Measurements from ENCODE around the gene IGSF21.

Gene IGSF21

DNA sequence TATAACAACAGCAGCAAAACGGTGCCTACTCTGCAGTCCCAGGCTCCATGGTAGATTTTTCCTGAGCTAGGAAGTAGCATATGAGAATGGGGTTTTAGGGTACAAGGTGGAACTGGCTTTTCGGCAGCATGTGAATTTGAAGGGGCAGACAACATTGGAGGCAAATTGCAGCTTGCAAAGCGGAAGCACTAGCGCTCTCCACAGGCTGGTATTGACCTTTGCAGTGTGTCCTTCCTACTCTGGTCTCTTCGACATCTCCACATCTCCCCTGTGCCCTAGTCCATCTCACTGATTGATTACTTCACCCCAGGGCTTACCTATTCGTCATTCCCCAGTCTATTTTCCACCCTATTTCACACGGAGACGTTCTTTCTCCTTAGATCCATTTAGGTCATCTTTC, 13.0 kb downstream of the IGSF21 start:
- DNase-seq: no peak

GRCh38 chr1:18121072-18121820, 13.6 kb downstream of the IGSF21 start:
- DNase-seq: no peak

DNA sequence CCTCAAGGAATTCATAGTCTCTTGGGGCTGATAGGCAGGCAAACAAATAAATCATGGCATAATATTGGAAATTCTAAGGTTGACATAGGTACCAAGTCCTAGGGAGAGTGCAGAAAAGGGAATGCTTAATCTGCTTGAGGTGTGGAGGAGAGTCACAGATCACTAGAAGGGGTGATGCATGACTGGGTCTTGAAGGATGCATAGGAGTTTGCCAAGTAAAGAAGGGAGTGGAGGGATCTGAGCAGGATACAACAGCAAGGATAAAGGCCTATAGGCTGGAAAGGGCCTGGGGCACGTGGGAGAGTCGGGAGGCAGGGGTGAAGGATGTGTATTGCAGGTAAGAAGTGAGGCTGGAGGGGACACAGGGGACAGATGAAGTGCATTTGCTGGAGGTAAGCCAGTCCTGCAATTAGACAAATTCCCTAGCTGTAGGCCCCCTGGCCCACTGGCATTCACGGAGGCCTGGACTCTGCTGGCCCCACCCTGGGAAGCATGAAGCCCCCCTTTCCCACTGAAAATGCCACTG, 15.9 kb downstream of the IGSF21 start:
- no peak for DNase-seq

DNA sequence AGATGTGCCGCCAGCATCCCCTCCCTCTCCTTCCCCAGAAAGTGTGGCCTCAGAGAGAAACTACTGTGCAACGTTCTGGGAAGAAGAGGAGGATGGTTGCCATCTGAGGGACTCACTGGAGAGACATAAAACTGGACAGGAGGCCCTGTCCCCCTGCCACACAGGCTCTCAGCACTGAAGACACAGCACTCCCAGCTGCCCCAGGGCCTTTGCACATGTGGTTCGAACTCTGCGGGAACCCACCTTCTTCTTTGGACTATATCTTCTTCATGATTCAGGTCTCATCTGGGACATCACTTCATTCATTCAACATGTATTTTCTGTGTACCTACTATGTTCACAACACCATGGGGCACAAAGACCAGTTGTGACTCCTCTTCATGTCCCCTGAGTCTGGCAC, 17.4 kb downstream of the IGSF21 start:
- no peak for DNase-seq

GRCh38 chr1:18126616-18127015, 19.0 kb downstream of the IGSF21 start:
- DNase-seq: no peak

DNA sequence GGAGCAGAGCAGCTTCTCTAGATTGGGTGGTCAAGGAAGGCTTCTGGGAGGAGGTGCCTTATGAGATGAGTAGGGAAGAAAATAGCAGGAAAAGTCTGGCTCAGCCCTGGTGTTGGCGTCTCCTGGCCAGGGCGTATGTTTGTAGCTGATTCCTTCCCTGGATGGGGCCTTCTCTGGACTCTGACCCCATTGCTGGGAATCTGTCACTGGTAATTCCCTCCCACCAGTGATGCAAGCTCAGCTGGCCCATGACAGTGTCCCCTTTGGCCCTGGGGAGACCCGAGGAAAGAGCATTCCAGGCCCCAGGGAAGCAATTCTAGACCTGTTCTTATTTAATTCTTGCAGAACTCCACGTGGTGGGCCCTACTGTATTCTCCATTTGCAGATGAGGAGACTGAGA, 20.7 kb downstream of the IGSF21 start:
- DNase-seq: no peak

DNA sequence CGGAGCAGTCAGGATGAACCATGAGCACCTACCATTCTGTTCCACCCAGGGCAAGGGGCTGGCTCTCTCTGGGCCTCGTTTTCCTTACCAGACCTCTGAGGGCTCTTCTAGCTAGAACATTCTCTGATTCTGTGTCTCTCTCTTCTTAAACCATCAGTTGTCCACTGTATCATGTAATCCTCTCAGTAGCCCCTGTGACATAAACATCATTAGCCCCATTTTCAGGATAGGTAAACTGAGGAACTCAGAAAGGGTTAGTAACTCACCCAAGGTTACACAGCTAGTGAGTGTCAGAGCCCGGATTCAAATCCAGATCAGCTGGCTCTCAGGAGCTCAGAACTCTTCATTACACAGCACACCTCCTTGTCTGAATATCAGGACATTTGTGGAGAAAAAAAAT, 22.8 kb downstream of the IGSF21 start:
- no peak for DNase-seq

DNA sequence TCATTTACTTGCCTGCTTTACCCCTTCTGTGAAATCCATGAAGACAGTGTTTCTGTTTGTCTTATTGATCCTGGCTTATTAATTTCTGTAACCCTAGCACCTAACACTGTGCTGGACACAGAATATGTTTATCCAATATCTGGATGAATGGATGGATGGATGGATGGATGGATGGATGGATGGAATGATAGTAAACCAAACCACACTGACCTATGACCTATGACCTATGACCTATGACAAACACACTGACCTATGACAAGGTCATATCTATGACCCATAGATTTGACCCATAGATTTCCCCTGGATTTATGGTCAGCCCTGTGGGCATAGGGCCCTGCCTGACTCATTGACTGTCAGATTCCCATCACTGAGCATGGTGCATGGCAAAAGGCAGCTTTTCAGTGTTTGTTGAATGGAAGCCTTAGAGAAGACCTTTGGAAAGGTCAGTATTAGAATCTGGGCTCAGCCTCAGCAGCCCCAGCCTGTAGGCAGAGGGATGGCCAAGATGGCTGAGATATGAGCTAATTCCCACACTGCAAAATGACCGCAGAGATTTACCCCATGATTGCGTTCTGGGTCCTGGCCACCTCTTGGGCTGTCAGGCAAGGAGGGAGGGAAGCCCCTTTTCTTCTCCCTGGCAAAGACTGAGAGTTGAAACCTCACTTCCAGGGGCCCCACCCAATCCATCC, 24.6 kb downstream of the IGSF21 start:
- DNase-seq: no peak

DNA sequence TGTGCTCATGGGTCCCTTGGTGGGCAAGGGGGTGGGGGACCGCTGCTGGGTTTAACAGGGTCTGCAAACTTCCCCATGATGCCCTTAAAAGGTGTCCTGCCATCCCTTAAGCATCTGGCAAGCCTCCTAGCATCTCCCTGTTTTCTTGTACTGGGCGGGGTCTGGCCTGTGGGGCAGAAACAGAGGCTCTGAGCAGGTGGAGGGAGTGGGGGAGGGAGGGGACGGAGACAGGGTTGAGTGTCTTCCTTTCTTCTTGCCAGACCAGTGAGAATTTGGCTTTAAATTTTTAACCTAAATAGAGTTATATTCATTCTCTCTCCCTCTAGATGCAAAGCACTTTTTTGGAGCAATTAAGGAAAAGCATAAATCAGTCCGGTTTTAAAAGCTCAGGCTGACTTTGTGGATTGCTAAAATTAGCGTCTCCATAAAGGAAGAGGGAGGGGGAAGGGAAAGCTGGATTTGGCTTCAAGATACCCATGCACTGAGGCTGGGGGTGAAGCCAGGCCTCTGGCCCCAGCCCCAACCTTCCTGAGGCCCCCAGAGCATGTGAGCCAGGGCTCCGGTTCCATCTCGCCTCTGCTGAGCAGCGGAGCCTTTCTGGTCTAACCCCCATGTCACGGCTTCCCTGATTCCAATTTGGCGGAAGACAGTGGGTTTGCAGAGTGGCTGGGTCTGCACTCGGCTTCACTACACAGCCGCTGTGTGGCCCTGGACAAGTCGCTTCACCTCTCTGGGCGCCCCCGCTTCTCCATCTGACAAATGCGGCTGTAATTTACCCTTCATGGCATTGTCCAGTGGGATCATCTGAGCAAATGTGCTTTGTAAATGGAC, 25.3 kb downstream of the IGSF21 start:
- DNase-seq: no peak

GRCh38 chr1:18134324-18135046, 26.9 kb downstream of the IGSF21 start:
- no peak for DNase-seq

DNA sequence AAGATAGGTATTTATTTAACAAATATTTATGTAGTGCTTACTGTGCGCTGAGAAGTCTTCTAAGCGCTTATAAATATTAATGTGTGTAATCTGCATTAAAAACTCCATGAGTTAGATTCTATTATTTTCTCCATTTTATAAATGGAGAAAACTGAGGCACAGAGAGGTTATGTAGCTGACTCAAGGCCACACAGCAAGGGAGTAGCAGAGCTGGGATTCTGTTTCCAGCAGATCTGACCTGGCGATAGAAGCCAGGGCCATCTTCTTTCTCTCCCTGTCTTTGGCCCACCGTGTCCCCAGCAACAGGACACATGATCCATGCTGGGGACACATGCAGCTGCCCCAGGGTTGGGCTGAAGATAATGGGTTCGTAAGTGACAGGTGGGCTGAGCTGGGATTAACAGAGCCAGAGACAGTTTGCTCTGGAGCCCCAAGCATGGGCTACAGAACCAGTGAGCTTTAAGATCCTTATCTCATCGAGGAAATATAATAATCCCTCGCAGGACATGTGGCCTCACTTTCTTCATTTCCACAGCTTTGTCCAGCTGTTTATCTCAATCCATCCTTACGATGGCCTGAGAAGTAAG, 30.3 kb downstream of the IGSF21 start:
- DNase-seq: no peak

GRCh38 chr1:18139198-18139981, 31.8 kb downstream of the IGSF21 start:
- DNase-seq: no peak

DNA sequence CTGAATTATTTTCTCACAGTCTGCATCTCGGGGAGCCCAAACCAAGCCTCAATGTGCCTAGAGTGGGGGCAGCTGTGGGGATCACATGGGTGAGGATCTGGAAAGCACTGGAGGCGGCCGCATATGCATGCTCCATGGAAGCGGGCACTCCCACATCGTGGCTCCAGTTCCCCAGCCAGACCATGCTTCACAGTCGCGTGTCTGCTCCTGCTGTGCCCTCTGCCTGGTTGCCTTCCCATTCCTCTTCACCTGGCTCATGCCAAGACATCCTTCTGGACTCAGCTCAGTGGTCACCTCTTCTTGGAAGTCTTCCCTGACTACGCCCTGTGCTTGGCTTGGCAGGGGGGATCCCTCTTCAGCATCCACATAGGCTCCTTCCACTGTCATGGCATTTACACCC, 32.8 kb downstream of the IGSF21 start:
- DNase-seq: no peak

GRCh38 chr1:18141661-18142060, 34.1 kb downstream of the IGSF21 start:
- no peak for DNase-seq

- DNase-seq: no peak
Measured at GRCh38 chr1:18142471-18142870, 34.9 kb downstream of the IGSF21 start.

GRCh38 chr1:18142969-18143368, 35.4 kb downstream of the IGSF21 start:
- no peak for DNase-seq

GRCh38 chr1:18144062-18144461, 36.5 kb downstream of the IGSF21 start:
- no peak for DNase-seq

GRCh38 chr1:18144916-18145647, 37.5 kb downstream of the IGSF21 start:
- DNase-seq: no peak

DNA sequence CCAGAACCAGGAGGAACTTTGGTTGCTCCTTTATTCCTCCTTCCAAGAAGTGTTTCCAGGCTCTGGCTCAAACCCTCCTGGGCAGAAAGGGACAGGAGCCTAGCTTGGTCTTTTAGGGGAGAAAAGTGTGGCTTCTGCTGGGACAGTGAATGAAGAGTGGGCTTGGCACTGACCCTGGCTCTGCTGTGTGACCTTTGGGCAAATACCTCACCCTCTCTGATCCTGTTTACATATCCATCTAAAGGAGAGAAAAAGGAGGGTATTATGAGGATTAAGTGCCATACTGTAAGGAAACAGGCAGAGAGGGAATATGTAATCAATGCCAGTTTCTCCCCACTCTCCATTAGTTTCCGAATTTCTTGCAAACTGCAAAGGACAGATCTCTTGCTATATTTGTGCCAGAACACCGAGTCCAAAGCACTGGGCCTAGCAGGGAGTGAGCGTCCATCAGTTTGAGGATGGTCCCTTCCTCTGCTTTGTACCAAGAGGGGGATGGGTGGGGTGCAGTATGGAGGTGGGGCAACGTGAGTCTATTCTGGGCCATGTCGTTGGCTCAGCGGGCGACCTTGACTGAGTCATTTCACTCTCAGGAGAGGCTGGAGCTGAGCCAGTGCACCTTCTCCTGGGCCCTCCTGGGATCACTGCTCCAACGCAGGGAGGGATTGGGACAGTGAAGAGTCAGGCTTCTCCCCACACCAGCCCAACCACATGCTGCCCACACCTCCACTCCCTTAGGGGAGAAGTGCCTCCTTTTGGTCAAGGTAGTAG, 38.4 kb downstream of the IGSF21 start:
- DNase-seq: no peak

- no peak for DNase-seq
Measured at GRCh38 chr1:18146886-18147285, 39.3 kb downstream of the IGSF21 start.

Data from suppressor macrophage treated with lipopolysaccharide for 4 hours (primary cell).